ENCODE data around the gene TMEM220.

DNA sequence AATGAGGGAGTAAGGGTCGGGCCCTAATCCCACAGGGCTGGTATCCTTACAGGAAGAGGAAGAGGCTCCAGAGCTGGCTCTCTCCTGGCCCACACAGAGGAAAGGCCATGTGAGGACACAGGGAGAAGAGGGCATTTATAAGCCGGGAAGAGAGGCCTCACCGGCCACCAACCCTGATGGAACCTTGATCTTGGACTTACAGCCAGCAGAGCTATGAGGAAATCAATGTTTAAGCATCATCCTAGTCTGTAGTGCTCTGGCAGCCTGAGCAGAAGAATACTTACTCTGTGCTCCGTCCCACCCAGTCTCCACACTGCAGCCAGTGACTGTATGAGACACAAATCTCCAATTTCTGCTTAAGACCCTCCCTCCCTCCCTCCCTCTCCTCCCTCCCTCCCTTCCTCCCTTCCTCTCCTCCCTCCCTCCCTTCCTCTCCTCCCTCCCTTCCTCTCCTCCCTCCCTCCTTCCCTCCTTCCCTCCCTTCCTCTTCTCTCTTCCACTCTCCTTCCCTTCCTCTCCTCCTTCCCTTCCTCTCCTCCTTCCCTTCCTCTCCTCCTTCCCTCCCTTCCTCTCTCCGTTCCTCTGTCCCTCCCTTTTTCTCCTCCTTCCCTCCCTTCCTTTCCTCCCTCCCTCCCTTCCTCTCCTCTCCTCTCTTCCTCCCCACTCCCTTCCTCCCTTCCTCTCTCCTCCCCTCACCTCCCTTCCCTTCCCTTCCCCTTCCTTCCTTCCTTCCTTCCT lies 8.9 kb upstream of the TMEM220 start:
- TF ChIP-seq EZH2phosphoT487 (IDR thresholded peaks at IDR 0.05; ENCODE audit: unreplicated experiment): no peak
- TF ChIP-seq, protein P1, sequence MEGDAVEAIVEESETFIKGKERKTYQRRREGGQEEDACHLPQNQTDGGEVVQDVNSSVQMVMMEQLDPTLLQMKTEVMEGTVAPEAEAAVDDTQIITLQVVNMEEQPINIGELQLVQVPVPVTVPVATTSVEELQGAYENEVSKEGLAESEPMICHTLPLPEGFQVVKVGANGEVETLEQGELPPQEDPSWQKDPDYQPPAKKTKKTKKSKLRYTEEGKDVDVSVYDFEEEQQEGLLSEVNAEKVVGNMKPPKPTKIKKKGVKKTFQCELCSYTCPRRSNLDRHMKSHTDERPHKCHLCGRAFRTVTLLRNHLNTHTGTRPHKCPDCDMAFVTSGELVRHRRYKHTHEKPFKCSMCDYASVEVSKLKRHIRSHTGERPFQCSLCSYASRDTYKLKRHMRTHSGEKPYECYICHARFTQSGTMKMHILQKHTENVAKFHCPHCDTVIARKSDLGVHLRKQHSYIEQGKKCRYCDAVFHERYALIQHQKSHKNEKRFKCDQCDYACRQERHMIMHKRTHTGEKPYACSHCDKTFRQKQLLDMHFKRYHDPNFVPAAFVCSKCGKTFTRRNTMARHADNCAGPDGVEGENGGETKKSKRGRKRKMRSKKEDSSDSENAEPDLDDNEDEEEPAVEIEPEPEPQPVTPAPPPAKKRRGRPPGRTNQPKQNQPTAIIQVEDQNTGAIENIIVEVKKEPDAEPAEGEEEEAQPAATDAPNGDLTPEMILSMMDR (conservative IDR thresholded peaks at IDR 0.05; ENCODE audit: low read depth in 2 of 2): no peak
- TF ChIP-seq POLR2AphosphoS5 (IDR thresholded peaks at IDR 0.05; ENCODE audit: low read depth): no peak
- no peak for TF ChIP-seq NANOG (IDR thresholded peaks at IDR 0.05; ENCODE audit: borderline replicate concordance)
- TF ChIP-seq EZH2 (IDR thresholded peaks at IDR 0.05; ENCODE audit: low read depth, unreplicated experiment): no peak
- TF ChIP-seq JUNB (IDR thresholded peaks at IDR 0.05; ENCODE audit: unreplicated experiment): no peak
- TF ChIP-seq CREB1 (CRISPR knock-in tag; IDR thresholded peaks at IDR 0.05; ENCODE audit: low read depth): no peak
- TF ChIP-seq REST (IDR thresholded peaks at IDR 0.05; ENCODE audit: unreplicated experiment): no peak
- no peak for TF ChIP-seq ZNF331 (CRISPR knock-in tag; IDR thresholded peaks at IDR 0.05; ENCODE audit: low read depth)
- TF ChIP-seq ZNF114 (CRISPR knock-in tag; IDR thresholded peaks at IDR 0.05): no peak
- TF ChIP-seq, protein P2, sequence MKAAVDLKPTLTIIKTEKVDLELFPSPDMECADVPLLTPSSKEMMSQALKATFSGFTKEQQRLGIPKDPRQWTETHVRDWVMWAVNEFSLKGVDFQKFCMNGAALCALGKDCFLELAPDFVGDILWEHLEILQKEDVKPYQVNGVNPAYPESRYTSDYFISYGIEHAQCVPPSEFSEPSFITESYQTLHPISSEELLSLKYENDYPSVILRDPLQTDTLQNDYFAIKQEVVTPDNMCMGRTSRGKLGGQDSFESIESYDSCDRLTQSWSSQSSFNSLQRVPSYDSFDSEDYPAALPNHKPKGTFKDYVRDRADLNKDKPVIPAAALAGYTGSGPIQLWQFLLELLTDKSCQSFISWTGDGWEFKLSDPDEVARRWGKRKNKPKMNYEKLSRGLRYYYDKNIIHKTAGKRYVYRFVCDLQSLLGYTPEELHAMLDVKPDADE (IDR thresholded peaks at IDR 0.05): no peak

Measured in GM23338 (cell line).